Calu3 (cell line): ENCODE results near the gene FANCI. TPM values are rescaled to one million over a fixed set of nuclear protein-coding genes. Genes with fewer than 3 reads are reported as not detected.

Source experiments
- BruUV-seq: library from RNA; stranded (reverse); fragments of 400-500 nt; replicated peaks from 2 replicates; lab custom pipeline; 2021; lab: Mats Ljungman, UMichigan
- CTCF ChIA-PET: fragments of 300-600 bp; sonication (Branson Sonifier 250); formaldehyde crosslinking; loops from one replicate; lab custom pipeline; 2022; ENCODE audit warnings: antibody characterized with exemption; lab: Charles Lee
- DNase-seq: peaks from one replicate; pipeline ENCODE4 v3.0.0; 2022
- H3K27ac Mint-ChIP-seq: one replicate; pipeline ENCODE4 v1.8.0; 2022; ENCODE audit warnings: mixed read lengths; ENCODE audit not compliant: unreplicated experiment
- H3K27me3 Mint-ChIP-seq: one replicate; pipeline ENCODE4 v1.8.0; 2022; ENCODE audit warnings: mixed read lengths; ENCODE audit not compliant: unreplicated experiment
- H3K36me3 Mint-ChIP-seq: one replicate; pipeline ENCODE4 v1.8.0; 2022; ENCODE audit warnings: mild to moderate bottlenecking, moderate library complexity, mixed read lengths; ENCODE audit not compliant: insufficient read depth, unreplicated experiment
- H3K4me1 Mint-ChIP-seq: one replicate; pipeline ENCODE4 v1.8.0; 2022; ENCODE audit warnings: mild to moderate bottlenecking, low read depth, mixed read lengths; ENCODE audit not compliant: unreplicated experiment
- H3K4me3 Mint-ChIP-seq: one replicate; pipeline ENCODE4 v1.8.0; 2022; ENCODE audit warnings: mild to moderate bottlenecking, low read depth, moderate library complexity, mixed read lengths; ENCODE audit not compliant: unreplicated experiment
- H3K9me3 Mint-ChIP-seq: one replicate; pipeline ENCODE4 v1.8.0; 2022; ENCODE audit warnings: low read depth, mixed read lengths; ENCODE audit not compliant: unreplicated experiment
- CTCF ChIP-seq: fragments of 200-600 bp; IDR thresholded peaks from one replicate; pipeline ENCODE4 v1.8.0; 2022; ENCODE audit warnings: antibody characterized with exemption; ENCODE audit not compliant: unreplicated experiment
- intact Hi-C: fragments of 100-400 bp; cut with micrococcal nuclease; formaldehyde crosslinking; loops from one replicate; pipeline ENCODE4 v1.10.0; 2022; ENCODE audit not compliant: unreplicated experiment
- total RNA-seq: library from RNA; stranded (reverse); gene quantifications from 2 replicates; pipeline ENCODE4 v1.2.3, GENCODE V29; 2022

Gene FANCI
- total RNA-seq, 1 experiment from 2014 or later, result 138 TPM

- DNase-seq, result no peak
- H3K36me3 Mint-ChIP-seq, result peaks cover 77% of the 10 kb centered on the region
- intact Hi-C loops, result no loop called here
- H3K9me3 Mint-ChIP-seq, result no peaks in the 10 kb centered on the region
- no peak for TF ChIP-seq CTCF
- H3K27ac Mint-ChIP-seq, result peak overlapping the region; percentile 64
- CTCF ChIA-PET, result no interaction called here
- no peaks in the 10 kb centered on the region for H3K27me3 Mint-ChIP-seq
- H3K4me3 Mint-ChIP-seq, result no peak overlapping the region
- H3K4me1 Mint-ChIP-seq, result peaks cover 18% of the 10 kb centered on the region
- no TSS peak for BruUV-seq
These were observed 75.9 kb downstream of the FANCI start for GRCh38 chr15:89319678-89320077.

- BruUV-seq, result no TSS peak
- peaks cover 18% of the 10 kb centered on the region for H3K4me1 Mint-ChIP-seq
- CTCF ChIA-PET, result no interaction called here
- H3K27me3 Mint-ChIP-seq, result no peaks in the 10 kb centered on the region
- intact Hi-C loops, result no loop called here
- H3K4me3 Mint-ChIP-seq, result no peak overlapping the region
- no peaks in the 10 kb centered on the region for H3K9me3 Mint-ChIP-seq
- H3K27ac Mint-ChIP-seq, result peak overlapping the region; percentile 64
- TF ChIP-seq CTCF, result no peak
- no peak for DNase-seq
- peaks cover 72% of the 10 kb centered on the region for H3K36me3 Mint-ChIP-seq
These were observed 76.4 kb downstream of the FANCI start for GRCh38 chr15:89320200-89320599.

GRCh38 chr15:89321521-89322410 lies 78.0 kb downstream of the FANCI start:
- peak; percentile 30 for DNase-seq
- Mint-ChIP-seq H3K27ac (no peak overlapping the region), H3K27me3 (no peaks in the 10 kb centered on the region), H3K4me1 (peaks cover 18% of the 10 kb centered on the region), H3K36me3 (peaks cover 67% of the 10 kb centered on the region), H3K9me3 (no peaks in the 10 kb centered on the region), H3K4me3 (no peak overlapping the region)
- CTCF ChIA-PET, result no interaction called here
- peak; percentile 27 for TF ChIP-seq CTCF
- BruUV-seq, result no TSS peak
- intact Hi-C loops, result no loop called here

- BruUV-seq, result no TSS peak
- Mint-ChIP-seq H3K4me1 (peaks cover 18% of the 10 kb centered on the region), H3K36me3 (peaks cover 70% of the 10 kb centered on the region), H3K4me3 (no peak overlapping the region), H3K27me3 (no peaks in the 10 kb centered on the region), H3K27ac (peak overlapping the region; percentile 46), H3K9me3 (no peaks in the 10 kb centered on the region)
- no peak for DNase-seq
- CTCF ChIA-PET, result no interaction called here
- intact Hi-C loops, result no loop called here
- TF ChIP-seq CTCF, result no peak
These were observed 79.0 kb downstream of the FANCI start for GRCh38 chr15:89322822-89323221.
